Kidney (tissue), 14 donors: ENCODE measurements around the gene TSPOAP1. TPM values are rescaled to one million over a fixed set of nuclear protein-coding genes. Genes with fewer than 3 reads are reported as not detected.

Experiments
- DNase-seq, 5 donors: peaks; one replicate each; pipeline ENCODE4 v3.0.0-alpha.2; 2013 to 2020
- FAIRE-seq: peaks from 2 replicates; lab custom pipeline; 2012; peaks lifted over from hg19 to GRCh38; lab: Jason Lieb, UNC
- H3K27ac ChIP-seq, 2 donors: one replicate each; pipeline ENCODE4 v1.7.0; 2013; ENCODE audit warnings: low read depth in 2 of 2, low read length in 2 of 2, inconsistent platforms in 1 of 2
- H3K27me3 ChIP-seq: one replicate; pipeline ENCODE4 v1.7.1; 2013; ENCODE audit warnings: low read length, inconsistent platforms; ENCODE audit not compliant: control insufficient read depth, insufficient read depth
- H3K36me3 ChIP-seq, 3 donors: one replicate each; pipeline versions ENCODE4 v1.7.0 to v1.7.1; 2013; ENCODE audit warnings: low read length in 3 of 3, control low read depth in 1 of 3, inconsistent platforms in 1 of 3; ENCODE audit not compliant: insufficient read depth in 3 of 3, control insufficient read depth in 2 of 3
- H3K4me1 ChIP-seq, 3 donors: one replicate each; pipeline versions ENCODE4 v1.7.0 to v1.7.1; 2013; ENCODE audit warnings: low read length in 3 of 3, inconsistent platforms in 1 of 3, low read depth in 1 of 3; ENCODE audit not compliant: control insufficient read depth in 2 of 3, insufficient read depth in 2 of 3
- H3K4me3 ChIP-seq, 3 donors: one replicate each; pipeline versions ENCODE4 v1.7.0 to v1.8.1; 2013; ENCODE audit warnings: low read length in 3 of 3, control low read depth in 1 of 3, inconsistent platforms in 1 of 3
- H3K9ac ChIP-seq, 3 donors: one replicate each; pipeline versions ENCODE4 v1.7.0 to v1.7.1; 2013; ENCODE audit warnings: low read length in 3 of 3, control low read depth in 1 of 3, inconsistent platforms in 1 of 3
- H3K9me3 ChIP-seq, 3 donors: one replicate each; pipeline versions ENCODE4 v1.7.0 to v1.7.1; 2013; ENCODE audit warnings: low read length in 3 of 3, control low read depth in 1 of 3, inconsistent platforms in 1 of 3; ENCODE audit not compliant: control insufficient read depth in 2 of 3, insufficient read depth in 1 of 3
- CTCF ChIP-seq: IDR thresholded peaks from 3 replicates; pipeline ENCODE4 v1.5.1; 2012; ENCODE audit warnings: mild to moderate bottlenecking, moderate library complexity, borderline replicate concordance; ENCODE audit not compliant: insufficient read depth; ENCODE audit errors: extremely low read depth
- intact Hi-C: fragments of 100-400 bp; cut with DNase I; formaldehyde crosslinking; loops from one replicate; pipeline ENCODE4 v1.11.1; 2022
- polyA plus RNA-seq: library from polyadenylated mRNA; stranded (reverse); fragments of 350-450 nt; fragmentation: Illumina TruSeq; extraction: RNeasy Lipid Tissue Mini Kit (QIAGEN cat#74804); gene quantifications from one replicate; pipeline ENCODE4 v1.2.3, GENCODE V29; 2014; ENCODE audit warnings: low read depth, low replicate concordance; ENCODE audit not compliant: insufficient read depth
- total RNA-seq: library from RNA; stranded (reverse); fragmentation: NEBNext Ultra II Directional; extraction: Animal tissue kit (Norgen Biotek cat#: 25700); gene quantifications from one replicate; pipeline ENCODE4 v1.2.1, GENCODE V29; 2021
- donor health status: control.
- donor health status: control.
- donor health status: control.
- donor health status: control.
- donor health status: control.
- donor health status: DM: yes; HTN: yes; CAD: no.
- donor health status: Normal renal cell carcinoma (clear cell type).

The TSPOAP1 gene
- total and polyA plus RNA-seq, 2 donors from 2014 or later: 12.5 to 30.6 TPM

GRCh38 chr17:58318627-58319172 lies 9.9 kb downstream of the TSPOAP1 start:
- intact Hi-C loops: no loop called here
- Histone ChIP-seq H3K9me3 (no peaks in the 10 kb centered on the region), H3K4me1 (no peaks in the 10 kb centered on the region), H3K27ac (no peak overlapping the region), H3K9ac (no peak overlapping the region), H3K36me3 (peaks cover 0 to 4% (median 3%) of the 10 kb centered on the region in 3 donors), H3K4me3 (no peak overlapping the region), H3K27me3 (no peaks in the 10 kb centered on the region)
- no peak for TF ChIP-seq CTCF
- no peak for FAIRE-seq
- DNase-seq: peak in 1 of 5 donors; percentile 27

- peaks cover 0 to 4% (median 3%) of the 10 kb centered on the region in 3 donors for H3K36me3 ChIP-seq
- no peaks in the 10 kb centered on the region for H3K9me3 ChIP-seq
- intact Hi-C loops: no loop called here
- no peak for TF ChIP-seq CTCF
- H3K27ac ChIP-seq: no peak overlapping the region
- H3K4me3 ChIP-seq: no peak overlapping the region
- peak in 2 of 5 donors; percentile 29 to 63 for DNase-seq
- H3K27me3 ChIP-seq: no peaks in the 10 kb centered on the region
- FAIRE-seq: no peak
- no peak overlapping the region for H3K9ac ChIP-seq
- no peaks in the 10 kb centered on the region for H3K4me1 ChIP-seq
Measured at GRCh38 chr17:58318065-58318481, 10.5 kb downstream of the TSPOAP1 start.

- Histone ChIP-seq H3K4me1 (no peaks in the 10 kb centered on the region), H3K27ac (no peak overlapping the region), H3K9me3 (no peaks in the 10 kb centered on the region), H3K27me3 (no peaks in the 10 kb centered on the region), H3K36me3 (peaks cover 0 to 4% (median 3%) of the 10 kb centered on the region in 3 donors), H3K4me3 (no peak overlapping the region), H3K9ac (no peak overlapping the region)
- peak; percentile 65 for TF ChIP-seq CTCF
- intact Hi-C loops: no loop called here
- DNase-seq: peak in 4 of 5 donors; percentile 47 to 60 (median 56)
- FAIRE-seq: no peak
Measured at GRCh38 chr17:58317421-58318064, 11.1 kb downstream of the TSPOAP1 start.
